Measurements from ENCODE around the gene BRSK1.
"Not testable (repeated sequence)": the region's sequence is repeated elsewhere in the genome, so short reads cannot be mapped to it uniquely, and the experiment has no call there.

The BRSK1 gene

DNA sequence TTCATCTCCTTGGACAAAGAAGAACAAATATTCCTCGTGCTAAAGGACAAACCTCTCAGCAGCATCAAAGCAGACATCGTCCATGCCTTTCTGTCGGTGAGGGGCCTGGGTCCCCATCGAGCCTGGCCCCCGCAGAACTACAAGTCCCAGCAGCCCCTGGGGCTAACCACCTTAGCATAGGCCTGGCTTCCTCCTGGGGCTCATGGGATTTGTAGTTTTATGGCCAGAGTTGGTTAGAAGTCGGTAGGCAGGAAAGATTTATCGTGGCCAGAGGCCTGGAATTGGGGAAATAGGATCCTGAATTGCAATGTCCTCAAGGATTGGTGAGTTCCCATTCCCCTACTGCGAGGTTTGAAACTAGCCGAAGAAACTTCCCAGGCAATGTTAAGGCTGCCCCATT lies 21.7 kb downstream of the BRSK1 start:
- no peak for DNase-seq

DNA sequence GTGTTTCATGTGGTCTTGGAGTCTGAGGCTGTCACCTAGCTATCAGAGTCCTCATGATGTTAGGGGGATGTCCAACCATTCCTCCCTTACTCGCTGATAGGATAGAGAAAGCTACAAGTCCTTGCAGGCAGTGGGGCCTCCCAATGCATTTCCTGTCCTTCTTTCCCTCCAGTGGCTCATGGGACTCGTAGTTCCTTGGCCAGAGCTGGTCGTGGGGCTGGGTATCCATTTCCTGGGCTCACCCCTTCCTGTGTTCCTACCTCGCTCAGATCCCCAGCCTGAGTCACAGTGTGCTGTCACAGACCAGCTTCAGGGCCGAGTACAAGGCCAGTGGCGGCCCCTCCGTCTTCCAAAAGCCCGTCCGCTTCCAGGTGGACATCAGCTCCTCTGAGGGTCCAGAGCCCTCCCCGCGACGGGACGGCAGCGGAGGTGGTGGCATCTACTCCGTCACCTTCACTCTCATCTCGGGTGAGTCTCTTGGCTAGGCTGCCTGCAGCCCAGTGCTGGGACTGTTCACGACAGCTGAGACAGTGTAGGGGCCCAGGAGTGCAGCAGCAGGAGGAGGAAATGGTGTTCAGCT lies 22.3 kb downstream of the BRSK1 start:
- no peak for DNase-seq

DNA sequence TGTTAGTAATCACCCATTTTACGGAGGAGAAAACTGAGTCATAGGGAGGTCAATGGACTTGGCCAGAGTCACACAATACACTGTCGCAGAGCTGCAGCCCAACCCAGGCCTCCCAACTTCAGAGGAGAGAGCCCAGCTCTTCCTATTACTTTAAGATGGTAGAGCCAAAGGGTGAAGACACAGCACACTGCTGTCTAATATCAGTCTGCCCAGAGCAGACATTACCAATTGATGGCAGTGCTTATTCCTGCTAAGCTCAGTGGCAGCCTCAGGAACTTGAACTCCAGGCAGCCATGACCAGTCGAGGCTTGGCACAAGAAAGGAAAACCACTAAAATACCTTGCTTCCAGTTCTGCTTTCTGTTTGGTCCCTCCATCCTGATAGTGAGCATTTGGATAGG lies 22.9 kb downstream of the BRSK1 start:
- no peak for DNase-seq

DNA sequence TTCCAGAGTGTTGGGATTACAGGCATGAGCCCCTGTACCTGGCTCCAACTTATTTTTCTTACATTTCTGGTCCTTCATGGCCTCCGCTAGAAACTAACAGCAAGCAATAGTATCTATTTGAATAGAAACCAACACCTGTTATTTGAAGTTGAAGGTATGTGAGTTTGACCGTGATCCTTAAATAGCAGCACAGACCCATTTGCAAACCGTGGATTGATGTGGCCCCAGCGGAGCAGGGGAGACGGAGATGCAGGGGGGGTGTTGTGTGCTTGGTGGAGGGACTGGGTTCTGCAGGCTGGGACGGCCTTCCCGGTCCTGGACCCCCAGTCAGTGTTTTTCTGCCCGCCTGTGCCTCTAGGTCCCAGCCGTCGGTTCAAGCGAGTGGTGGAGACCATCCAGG lies 24.5 kb downstream of the BRSK1 start:
- no peak for DNase-seq

DNA sequence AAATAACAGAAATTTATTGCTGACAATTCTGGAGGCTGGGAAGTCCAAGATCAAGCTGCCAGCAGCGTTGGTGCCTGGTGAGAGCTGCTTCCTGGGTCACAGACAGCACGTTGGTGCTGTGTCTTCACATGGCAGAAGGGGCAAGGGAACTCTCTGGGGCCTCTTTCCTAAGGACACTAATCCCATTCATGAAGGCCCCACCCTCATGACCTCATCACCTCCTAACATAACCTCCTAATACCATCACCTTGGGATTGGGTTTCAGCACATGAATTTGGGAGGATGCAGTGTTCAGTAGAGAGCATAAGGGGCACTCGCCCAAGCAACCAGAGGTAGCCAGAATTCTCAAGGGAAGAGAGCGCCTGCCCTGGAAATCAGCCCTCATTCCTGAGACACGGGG lies 25.7 kb downstream of the BRSK1 start:
- DNase-seq, result no peak

DNA sequence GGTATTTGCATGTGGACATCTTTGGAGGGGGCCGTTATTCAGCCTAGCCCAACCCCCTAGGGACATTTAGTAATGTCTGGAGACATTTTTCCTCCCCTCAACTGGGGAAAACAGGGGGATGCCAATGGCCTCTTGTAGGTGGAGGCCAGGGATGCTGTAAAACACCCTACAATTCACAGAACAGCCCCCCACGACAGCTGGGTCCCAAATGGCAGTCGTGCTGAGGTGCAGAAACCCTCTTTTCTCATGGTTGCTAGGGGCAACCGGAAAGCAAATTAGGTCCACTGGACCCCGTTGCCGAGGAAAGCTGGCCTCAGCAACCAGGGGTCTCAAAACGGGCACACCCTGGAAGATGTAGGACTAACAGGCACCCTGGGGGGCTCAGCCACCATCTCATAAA lies 26.7 kb downstream of the BRSK1 start:
- DNase-seq, result no peak

DNA sequence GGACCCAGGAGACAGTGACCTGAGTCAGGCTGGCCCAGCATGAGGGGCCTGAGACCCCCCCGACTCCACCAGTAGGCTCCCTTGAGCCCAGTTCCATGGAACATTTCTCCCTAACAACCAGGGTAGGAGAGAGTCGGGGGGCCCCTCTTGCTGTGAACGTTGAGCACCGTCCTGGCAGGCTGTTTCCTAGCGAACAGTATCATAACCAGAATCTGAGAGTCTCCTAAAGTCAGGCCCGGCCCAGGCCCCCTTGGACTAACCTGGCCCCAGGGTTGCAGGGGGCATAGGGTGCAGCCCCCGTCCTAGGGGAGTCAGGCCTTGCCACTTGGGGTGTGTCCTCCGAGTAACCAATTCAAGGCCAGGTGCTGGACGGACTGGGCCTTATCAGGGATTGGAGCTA lies 27.6 kb downstream of the BRSK1 start:
- DNase-seq, result no peak

DNA sequence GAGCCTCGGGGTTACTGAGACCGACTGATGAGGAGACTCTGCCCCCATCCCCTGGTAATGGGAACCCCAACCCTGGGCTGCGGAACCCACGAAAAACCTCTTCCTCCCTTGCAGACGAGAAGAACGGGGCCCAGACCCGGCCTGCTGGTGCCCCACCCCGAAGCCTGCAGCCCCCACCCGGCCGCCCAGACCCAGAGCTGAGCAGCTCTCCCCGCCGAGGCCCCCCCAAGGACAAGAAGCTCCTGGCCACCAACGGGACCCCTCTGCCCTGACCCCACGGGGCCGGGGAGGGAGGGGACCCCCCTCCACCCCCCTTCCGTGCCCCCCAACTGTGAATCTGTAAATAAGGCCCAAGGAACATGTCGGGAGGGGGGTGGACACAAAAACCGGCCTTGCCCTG lies 28.0 kb downstream of the BRSK1 start:
- no peak for DNase-seq

DNA sequence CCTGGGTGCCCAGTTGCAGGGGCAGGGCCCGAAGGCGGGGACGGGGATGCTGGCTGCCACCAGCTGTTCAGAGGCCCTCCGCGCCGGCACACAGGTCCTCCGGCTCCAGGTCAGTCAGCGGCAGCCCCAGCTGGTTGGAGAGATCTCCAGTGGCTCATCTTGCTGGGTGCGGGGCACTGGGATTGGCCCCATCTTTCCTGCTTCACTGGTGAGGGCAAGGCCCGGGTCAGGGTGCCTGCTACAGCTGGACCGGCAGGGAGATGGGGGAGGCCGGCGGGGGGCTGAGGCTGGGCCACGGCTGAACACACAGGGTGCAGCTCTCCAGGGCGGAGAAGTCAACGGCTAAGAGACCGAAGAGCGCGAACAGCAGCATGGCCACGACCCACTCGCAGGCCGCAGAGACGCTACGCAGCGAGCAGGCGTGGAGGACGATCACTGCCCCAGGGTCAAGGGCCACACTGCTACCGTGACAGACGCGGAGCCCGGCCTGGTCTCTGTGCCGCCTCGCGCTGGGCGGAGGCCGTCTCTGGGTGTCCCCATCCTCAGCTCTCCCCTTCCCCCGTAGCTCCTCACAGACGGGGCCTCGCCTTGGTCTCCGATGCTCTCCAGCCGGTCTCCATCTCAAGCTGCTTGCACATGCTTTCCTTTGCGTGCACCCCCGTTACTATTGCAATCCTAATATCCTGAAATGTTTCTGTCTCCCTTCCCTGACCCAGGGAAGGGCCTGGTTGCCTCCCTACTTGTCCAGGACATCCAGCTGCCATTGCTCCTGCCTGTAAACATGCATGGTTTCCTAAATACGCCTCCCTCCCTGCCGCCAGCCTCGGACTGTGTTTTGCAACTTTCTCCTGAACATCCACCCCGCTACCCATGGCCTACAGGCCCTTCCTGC lies 29.1 kb downstream of the BRSK1 start:
- no peak for DNase-seq

DNA sequence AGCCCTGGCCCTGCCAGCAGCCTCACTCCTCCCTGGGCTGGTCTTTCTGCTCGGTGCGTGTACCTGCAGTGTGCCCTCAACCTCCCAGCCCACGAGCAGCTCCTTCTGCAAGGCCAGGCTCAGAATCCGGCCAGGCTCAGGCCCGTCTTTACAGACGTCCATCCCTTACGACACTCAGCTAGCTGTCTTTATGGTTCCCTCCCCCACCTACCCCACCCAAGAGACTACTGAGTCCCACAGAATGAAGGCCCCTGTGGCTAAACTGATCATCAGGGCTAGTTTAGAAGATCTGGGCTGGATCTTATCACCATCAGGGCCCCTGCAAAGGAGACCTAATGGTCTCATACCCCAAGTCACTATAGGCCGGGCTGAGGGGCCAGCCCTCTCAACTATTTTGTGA lies 30.6 kb downstream of the BRSK1 start:
- DNase-seq, result no peak

DNA sequence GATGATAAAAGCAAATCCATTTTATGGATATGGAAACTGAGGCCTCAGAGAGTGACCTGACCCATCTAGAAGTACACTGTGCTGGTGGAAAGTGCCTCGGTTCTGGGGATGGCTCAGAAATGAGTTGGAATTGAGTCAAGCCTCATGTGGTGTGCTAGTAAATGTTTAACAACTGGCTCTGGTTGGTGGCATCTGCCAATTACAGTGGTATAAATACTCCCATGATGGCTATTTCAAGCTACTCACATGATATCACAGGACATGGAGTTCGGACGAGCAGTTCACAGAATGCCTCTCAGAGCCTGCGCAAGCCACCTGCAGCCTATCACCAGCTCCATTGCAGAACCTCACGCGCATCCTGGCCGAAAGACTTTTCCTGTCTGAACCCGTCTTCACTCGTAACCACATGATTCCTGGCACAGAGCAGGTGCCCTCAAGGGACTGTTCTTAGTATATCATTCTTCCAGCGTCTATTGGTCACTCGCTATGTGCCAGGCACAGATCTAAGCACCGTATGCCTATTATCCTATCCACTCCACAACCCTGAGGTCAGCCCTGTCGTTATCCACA lies 32.2 kb downstream of the BRSK1 start:
- no peak for DNase-seq

DNA sequence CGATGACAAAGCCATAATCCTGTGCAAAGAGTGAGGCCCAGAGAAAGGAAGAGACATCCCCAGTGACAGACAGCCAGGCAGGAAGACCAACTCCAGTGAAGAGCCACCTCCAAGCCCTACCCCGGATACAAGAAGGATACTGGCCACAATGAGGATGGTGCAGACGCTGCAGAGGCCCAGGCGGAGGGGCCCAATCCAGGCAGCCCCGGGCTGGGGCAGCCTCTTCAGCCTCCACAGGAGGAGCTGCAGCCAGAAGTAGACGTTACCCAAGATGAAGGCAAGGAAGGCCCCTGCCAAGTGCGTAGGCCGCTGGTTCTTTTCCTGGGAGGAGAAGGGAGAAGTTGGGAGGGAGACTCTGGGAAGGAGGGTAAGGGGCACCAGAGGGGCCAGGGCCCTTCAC lies 32.8 kb downstream of the BRSK1 start:
- DNase-seq, result no peak

DNA sequence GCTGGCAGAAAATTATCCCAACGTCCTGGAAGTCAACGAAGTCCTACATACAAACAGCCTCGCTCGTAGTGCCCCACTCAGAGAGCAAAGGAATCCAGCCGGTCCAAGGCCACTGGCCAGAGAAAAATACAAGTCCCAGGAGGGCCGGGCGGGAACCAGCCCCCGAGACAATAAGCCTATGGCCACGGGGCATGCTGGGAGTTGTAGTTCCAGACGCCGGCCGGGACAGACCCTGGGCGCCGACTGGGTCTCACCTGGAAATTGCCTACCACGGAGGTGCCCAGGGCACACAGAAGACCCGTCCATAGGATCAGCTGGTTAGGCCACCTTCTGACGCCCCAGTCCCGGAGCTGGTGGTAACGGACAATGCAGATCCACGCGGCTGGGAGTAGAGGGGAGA lies 36.0 kb downstream of the BRSK1 start:
- DNase-seq, result no peak

DNA sequence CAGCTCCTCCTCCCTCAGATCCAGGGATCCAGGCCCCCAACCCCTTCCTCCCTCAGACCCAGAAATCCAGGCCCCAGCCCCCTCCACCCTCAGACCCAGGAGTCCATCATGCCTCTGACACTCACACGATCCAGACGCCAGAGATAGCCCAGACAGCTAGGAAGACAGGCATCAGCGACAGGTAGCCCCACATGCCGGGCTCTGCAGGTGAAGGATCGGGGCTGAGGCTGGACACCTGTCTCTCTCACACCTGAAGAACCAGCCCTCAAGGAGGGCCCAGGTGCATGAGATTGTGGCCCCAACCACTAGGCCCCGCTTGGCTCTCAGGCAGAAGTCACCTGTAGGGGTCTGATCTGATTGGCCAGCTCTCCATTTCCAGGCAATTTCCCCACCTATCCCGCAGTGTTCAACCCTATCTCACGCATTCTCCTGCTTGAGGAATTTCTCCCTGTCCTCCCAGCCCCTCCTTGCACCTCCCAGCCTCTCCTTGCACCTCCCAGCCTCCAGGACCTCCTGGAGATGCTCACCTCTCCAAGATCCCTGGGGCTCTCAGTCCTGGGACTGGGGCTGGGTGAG lies 37.1 kb downstream of the BRSK1 start:
- DNase-seq, result no peak

DNA sequence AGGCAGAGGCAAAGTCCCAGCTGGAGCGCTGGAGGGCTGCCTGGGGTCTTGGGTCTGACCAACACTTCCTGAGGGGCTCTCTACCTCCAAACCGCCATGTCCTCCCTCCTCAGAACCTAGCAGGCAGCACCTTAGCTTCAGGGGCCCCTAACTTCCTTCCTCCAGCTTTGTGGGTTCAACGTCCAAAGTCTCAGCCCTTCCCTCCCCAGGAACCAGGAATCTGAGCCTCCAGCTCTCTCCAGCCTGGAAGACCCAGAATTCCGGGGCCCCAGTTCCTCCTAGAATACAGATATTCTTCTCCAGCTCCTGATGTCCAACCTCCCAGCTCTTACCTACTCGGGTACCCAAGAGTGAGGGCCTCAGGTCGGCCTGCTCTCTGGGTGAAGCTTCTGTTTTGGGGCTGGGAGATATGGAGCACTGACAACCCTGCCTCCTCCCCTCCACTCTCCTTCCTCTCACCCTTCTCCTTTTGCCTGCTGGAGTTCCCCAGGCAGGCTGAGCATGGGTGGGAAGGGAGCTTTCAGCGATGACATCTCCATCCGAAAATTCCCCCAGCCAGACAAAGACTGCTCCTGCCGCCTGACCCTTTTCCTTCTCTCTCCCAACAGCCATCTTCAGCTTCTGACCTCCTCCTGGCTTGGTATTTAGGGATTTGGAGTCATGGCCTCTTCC lies 37.8 kb downstream of the BRSK1 start:
- no peak for DNase-seq

DNA sequence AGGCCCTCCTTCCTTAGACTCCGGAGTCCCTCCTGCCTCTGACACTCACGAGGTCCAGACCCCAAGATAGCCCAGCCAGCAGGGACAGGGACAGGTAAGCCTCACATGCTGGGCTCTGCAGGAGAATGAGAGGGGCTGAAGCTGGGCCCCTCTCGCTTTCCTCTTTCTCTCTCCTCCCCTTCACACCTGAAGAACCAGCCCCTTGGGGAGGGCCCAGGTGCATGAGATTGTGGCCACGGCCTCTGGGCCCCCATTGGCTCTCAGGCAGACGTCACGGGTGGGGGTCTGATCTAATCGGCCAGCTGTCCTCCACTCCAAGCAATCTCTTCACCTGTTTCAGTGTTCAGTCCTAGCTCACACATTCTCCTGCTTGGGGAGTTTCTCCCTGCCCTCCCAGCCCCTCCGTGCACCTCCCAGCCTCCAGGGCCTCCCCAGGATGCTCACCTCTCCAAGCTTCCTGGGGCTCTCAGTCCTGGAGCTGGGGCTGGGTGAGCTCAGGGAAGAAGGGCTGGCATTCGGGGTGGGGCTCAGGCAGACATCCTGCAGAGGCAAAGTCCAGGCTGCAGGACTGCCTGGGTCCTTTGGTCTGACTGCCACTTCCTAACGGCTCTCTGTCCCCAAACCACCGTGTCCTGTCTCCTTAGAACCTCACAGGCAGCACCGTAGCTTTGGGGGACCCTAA lies 38.5 kb downstream of the BRSK1 start:
- DNase-seq, result no peak

DNA sequence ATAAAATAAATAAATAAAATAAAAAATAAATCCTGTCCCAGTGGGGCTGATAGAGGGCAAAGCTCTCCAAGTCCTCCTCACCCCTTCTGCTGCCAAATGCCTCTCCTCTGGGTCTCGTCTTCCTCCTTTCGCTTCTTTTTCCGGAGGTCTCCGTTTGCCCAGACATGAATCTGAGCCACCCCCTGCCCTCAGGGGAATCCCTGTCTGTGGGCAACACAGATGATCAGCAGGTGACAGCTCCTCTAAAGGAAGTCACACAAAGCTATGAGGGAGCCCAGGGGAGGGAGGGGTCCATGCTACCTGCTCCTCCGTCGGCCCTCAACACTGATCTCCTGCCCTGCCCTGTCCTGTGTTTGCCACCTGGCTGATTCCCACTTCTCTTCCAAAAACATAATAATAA lies 40.9 kb downstream of the BRSK1 start:
- DNase-seq, result no peak

DNA sequence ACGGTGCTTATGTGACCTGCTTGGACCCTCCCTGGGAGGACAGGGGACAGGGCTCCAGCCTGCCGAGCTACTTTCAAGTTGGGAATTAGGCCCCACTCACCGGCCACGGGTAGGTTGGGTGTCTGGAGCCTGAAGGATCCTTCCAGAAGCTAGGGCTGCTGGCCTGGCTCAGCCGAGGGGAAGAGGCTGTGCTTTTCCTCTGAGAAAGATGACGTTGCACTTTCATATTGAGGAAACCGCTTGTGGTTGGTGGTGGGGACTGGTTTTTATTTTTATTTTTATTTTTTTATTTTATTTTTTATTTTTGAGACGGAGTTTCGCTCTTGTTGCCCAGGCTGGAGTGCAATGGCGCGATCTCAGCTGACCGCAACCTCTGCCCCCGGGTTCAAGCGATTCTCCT lies 41.4 kb downstream of the BRSK1 start, which contains the start of gene TMEM150B:
Gene TMEM150B (minus strand): TSS at position 170 of the 400 bp plus-strand sequence. CDS start 4,305 bp downstream, outside the sequence.
- DNase-seq, result no peak

DNA sequence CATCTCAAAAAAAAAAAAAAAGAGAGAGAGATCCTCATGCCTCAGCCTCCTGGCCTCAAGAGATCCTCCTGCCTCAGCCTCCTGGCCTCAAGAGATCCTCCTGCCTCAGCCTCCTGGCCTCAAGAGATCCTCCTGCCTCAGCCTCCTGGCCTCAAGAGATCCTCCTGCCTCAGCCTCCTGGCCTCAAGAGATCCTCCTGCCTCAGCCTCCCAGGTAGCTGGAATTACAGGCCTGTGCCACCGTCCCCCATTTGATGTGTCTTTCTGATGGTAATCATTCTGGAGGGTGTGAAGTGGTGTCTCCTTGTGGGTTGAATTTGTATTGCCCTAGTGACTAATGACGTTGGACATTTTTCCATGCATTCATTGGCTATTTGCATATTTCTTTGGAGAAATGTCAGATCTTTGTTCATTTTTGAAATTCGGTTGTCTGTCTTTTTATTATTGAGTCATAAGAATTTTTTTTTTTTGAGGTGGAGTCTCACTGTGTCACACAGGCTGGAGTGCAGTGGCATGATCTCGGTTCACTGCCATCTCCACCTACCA lies 45.0 kb downstream of the BRSK1 start:
- DNase-seq, result not testable (repeated sequence)

DNA sequence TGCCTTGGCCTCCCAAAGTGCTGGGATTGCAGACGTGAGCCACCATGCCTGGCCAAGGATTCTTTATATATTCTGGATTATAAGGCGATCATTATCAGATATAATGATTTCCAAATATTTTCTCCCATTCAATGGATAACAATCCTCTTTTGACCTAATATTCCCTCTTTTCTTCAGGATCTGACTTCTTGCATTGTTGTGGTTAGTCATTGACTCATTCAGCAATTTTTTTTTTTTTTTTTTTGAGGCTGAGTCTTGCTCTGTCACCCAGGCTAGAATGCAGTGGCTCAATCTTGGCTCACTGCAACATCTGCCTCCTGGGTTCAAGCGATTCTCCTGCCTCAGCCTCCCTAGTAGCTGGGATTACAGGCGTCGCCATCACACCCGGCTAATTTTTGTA lies 46.0 kb downstream of the BRSK1 start:
- DNase-seq, result not testable (repeated sequence)

DNA sequence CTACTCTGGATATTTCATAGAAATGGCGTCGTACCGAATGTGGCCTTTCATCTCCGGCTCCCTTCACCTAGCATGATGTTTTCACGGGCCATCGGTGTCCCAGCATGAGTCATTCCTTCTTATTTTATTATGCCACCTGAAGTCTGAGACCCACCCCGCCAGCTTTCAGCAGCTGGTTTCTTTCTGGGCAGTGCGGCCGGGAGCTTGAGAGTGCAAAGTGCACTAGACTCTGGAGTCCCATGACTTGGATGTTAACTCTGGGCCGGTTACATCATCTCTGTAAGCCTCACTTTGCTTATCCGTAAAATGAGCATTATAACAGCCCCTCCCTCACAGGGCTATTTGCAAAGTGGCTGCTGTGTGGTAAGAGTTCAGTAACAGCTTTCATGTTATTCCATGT lies 50.1 kb downstream of the BRSK1 start:
- DNase-seq, result no peak

DNA sequence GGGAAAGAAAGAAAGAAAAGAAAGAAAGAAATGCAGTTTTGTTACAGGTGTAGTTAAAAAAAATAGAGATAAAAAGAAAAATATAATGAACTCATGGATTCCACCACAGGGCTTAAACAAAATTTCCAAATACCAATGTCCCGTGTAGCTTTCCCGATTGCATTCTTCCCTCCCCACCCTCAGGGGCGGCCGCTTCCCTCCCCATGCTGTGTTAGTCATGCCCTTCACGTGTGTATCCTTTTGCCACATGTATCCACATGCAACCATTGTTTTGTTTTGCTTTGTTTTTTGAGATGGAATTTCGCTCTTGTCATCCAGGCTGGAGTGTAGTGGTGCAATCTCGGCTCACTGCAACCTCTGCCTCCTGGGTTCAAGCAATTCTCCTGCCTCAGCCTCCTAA lies 52.3 kb downstream of the BRSK1 start:
- no peak for DNase-seq
